ENCODE data around the gene ANKRD44. TPM values are rescaled to one million over a fixed set of nuclear protein-coding genes. Genes with fewer than 3 reads are reported as not detected.
A peak's percentile ranks its signal among the peaks of the same experiment; 100 is the strongest.

Gene ANKRD44
- total and polyA plus RNA-seq, 2 of the 8 experiments (the other 6 are each of a cell fraction or from before 2014, with no cell fraction given) = 1.2 to 1.3 TPM

GRCh38 chr2:197011801-197012641 is 298.6 kb downstream of the ANKRD44 start:
- no peak overlapping the region for H3K9ac ChIP-seq (replicated peaks in 1 of 4; ENCODE audit: extremely low read depth in 1 of 4, low read depth in 3 of 4, low read length in 3 of 4)
- DNase-seq (ENCODE audit: low read depth in 1 of 2, low spot score in 2 of 2) (no peak), FAIRE-seq (peak; percentile 66)
- no peaks in the 10 kb centered on the region for H4K20me1 ChIP-seq (replicated peaks in 1 of 2; ENCODE audit: control insufficient read depth in 1 of 2, insufficient read depth in 2 of 2, low read length in 2 of 2)
- no peak overlapping the region for H2BK20ac ChIP-seq (ENCODE audit: low read length)
- POLR2A ChIA-PET (ENCODE audit: partially characterized antibody) = no interaction called here
- WGBS, 2 experiments (ENCODE audit: extremely low coverage in 1 of 2, insufficient coverage in 1 of 2, insufficient read length in 1 of 2, insufficient replicate concordance in 2 of 2, low coverage in 1 of 2, low lambda C conversion rate in 2 of 2, missing lambda C conversion rate in 1 of 2) = 46% methylated on average over 5 of the region's 5 CpGs; no CpG with 5 or more reads in 1 of the 2 experiments
- TF ChIP-seq, protein P1, sequence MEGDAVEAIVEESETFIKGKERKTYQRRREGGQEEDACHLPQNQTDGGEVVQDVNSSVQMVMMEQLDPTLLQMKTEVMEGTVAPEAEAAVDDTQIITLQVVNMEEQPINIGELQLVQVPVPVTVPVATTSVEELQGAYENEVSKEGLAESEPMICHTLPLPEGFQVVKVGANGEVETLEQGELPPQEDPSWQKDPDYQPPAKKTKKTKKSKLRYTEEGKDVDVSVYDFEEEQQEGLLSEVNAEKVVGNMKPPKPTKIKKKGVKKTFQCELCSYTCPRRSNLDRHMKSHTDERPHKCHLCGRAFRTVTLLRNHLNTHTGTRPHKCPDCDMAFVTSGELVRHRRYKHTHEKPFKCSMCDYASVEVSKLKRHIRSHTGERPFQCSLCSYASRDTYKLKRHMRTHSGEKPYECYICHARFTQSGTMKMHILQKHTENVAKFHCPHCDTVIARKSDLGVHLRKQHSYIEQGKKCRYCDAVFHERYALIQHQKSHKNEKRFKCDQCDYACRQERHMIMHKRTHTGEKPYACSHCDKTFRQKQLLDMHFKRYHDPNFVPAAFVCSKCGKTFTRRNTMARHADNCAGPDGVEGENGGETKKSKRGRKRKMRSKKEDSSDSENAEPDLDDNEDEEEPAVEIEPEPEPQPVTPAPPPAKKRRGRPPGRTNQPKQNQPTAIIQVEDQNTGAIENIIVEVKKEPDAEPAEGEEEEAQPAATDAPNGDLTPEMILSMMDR (IDR thresholded peaks at IDR 0.05; ENCODE audit: control extremely low read depth in 1 of 3, insufficient read depth in 1 of 3, low read depth in 1 of 3, low read length in 3 of 3) = peak; percentile 35 to 92 (median 60)
- TF ChIP-seq TEAD4 (IDR thresholded peaks at IDR 0.05; ENCODE audit: low read depth, low read length) (no peak), RAD21 (IDR thresholded peaks at IDR 0.05 in 1 of 2, conservative IDR thresholded peaks at IDR 0.05 in 1 of 2; ENCODE audit: low read depth in 2 of 2, low read length in 2 of 2) (peak; percentile 67 to 69)
- H3K36me3 ChIP-seq (ENCODE audit: control insufficient read depth in 2 of 4, insufficient read depth in 4 of 4, low read length in 3 of 4) = no peaks in the 10 kb centered on the region
- no peak overlapping the region for H4K5ac ChIP-seq (ENCODE audit: insufficient read length, low read depth, low read length)
- no peak overlapping the region for H2BK15ac ChIP-seq (ENCODE audit: low read length)
- CTCF ChIA-PET (ENCODE audit: partially characterized antibody) = interaction anchor here (0.6 to 5.9 kb wide), 35 partner anchors 8 to 379 kb away, joined by 3 to 41 read pairs (median 4); no protein-coding TSS in a partner anchor
- no peak overlapping the region for H3K56ac ChIP-seq (replicated peaks; ENCODE audit: insufficient read length, low read depth, low read length)
- H3K23me2 ChIP-seq (ENCODE audit: low read depth, low read length) = 0 out of 2 replicates have a peak, but pooled peaks cover 3% of the 10 kb centered on the region
- H3K27me3 ChIP-seq (replicated peaks in 1 of 4; ENCODE audit: control insufficient read depth in 3 of 4, extremely low read depth in 1 of 4, insufficient read depth in 3 of 4, low read length in 3 of 4) = no peaks in the 10 kb centered on the region
- no peak overlapping the region for H2BK12ac ChIP-seq (ENCODE audit: low read depth, low read length)
- no peak overlapping the region for H3K14ac ChIP-seq (ENCODE audit: insufficient read length)
- H2AK5ac ChIP-seq (ENCODE audit: low read depth, low read length) = no peak overlapping the region
- H3K27ac ChIP-seq (ENCODE audit: low read depth, low read length) = no peak overlapping the region
- H3K79me2 ChIP-seq (ENCODE audit: control insufficient read depth in 1 of 2, insufficient read depth in 2 of 2, low read length in 2 of 2) = no peaks in the 10 kb centered on the region
- H3K18ac ChIP-seq (ENCODE audit: extremely low read depth, low read length) = no peak overlapping the region
- H2BK120ac ChIP-seq (replicated peaks; ENCODE audit: low read depth, low read length) = no peak overlapping the region
- H3K79me1 ChIP-seq (ENCODE audit: low read depth, low read length) = no peaks in the 10 kb centered on the region
- H4K8ac ChIP-seq (ENCODE audit: extremely low read depth, insufficient read depth, low read length) = no peak overlapping the region
- no peaks in the 10 kb centered on the region for H3K9me3 ChIP-seq (ENCODE audit: insufficient read depth in 2 of 2, low read depth in 1 of 2, low read length in 1 of 2)
- no peak overlapping the region for H3K23ac ChIP-seq (ENCODE audit: insufficient read length)
- H3K4me1 ChIP-seq (replicated peaks in 1 of 4; ENCODE audit: control insufficient read depth in 3 of 4, insufficient read depth in 4 of 4, low read length in 3 of 4) = no peaks in the 10 kb centered on the region; a peak in 2 of 7 replicates
- no peak overlapping the region for H3K4ac ChIP-seq (replicated peaks; ENCODE audit: insufficient read length, low read depth, low read length)
- H2AFZ ChIP-seq (ENCODE audit: low read length) = no peak overlapping the region
- H4K91ac ChIP-seq (replicated peaks; ENCODE audit: insufficient read length, low read length) = no peak overlapping the region
- H3K4me2 ChIP-seq (ENCODE audit: insufficient read depth in 1 of 2, low read depth in 2 of 2, low read length in 2 of 2) = no peak overlapping the region
- H2BK5ac ChIP-seq (ENCODE audit: low read depth, low read length) = no peak overlapping the region
- no peak overlapping the region for H3K4me3 ChIP-seq (ENCODE audit: extremely low read depth in 1 of 4, insufficient read depth in 2 of 4, low read depth in 3 of 4, low read length in 4 of 4)

All from H1 (cell line).